ENCODE measurements around the gene HNMT. TPM values are rescaled to one million over a fixed set of nuclear protein-coding genes. Genes with fewer than 3 reads are reported as not detected.

Gene HNMT
- total and polyA plus RNA-seq, 2 of the 13 experiments (the other 11 are each of a cell fraction or from before 2014, with no cell fraction given), result 279 to 309 TPM

- in situ Hi-C loops (cut with HindIII; ENCODE audit: extremely low pct_ligation_motif_present, low pct_unique_long_range_greater_than_20kb), result no loop called here
- ATAC-seq, result peak; percentile 96
- CTCF ChIA-PET (ENCODE audit: low intra/inter-chr PET ratio, low total read pairs), result no interaction called here
- POLR2A ChIA-PET, result interaction anchor here (1.0 to 3.4 kb wide), 10 partner anchors 10 to 572 kb away, joined by 3 to 81 read pairs (median 4); partner anchors contain the start of gene HNMT
- peak overlapping the region; percentile 61 for H3K4me2 ChIP-seq (ENCODE audit: low read depth, low read length)
- FAIRE-seq, result peak; percentile 69
- H3K4me3 ChIP-seq (replicated peaks in 1 of 3; ENCODE audit: insufficient read depth in 1 of 3, low read depth in 2 of 3, low read length in 3 of 3), result peak overlapping the region in 1 of 3 experiments; percentile 26; a peak in 1 of 6 replicates
- no peaks in the 10 kb centered on the region for H3K9me3 ChIP-seq (ENCODE audit: low read length)
- peak overlapping the region; percentile 60 for H3K9ac ChIP-seq (ENCODE audit: insufficient read depth, low read depth, low read length)
- no peak overlapping the region for H2AFZ ChIP-seq (ENCODE audit: low read length)
- H3K27ac ChIP-seq (ENCODE audit: extremely low read length, insufficient read depth, low read length), result peak overlapping the region; percentile 81
- DNase-seq (ENCODE audit: low spot score), result peak; percentile 98
- H4K20me1 ChIP-seq (ENCODE audit: insufficient read depth, low read length), result no peaks in the 10 kb centered on the region
- no peaks in the 10 kb centered on the region for H3K27me3 ChIP-seq (ENCODE audit: control insufficient read depth in 1 of 2, insufficient read depth in 2 of 2, low read length in 2 of 2)
- WGBS (ENCODE audit: low lambda C conversion rate), result 55% methylated on average over 4 of the region's 4 CpGs
- no peaks in the 10 kb centered on the region for H3K36me3 ChIP-seq (replicated peaks in 1 of 2; ENCODE audit: control insufficient read depth in 1 of 2, insufficient read depth in 2 of 2, low read length in 2 of 2)
- no peaks in the 10 kb centered on the region for H3K79me2 ChIP-seq (ENCODE audit: insufficient read depth, low read length)
- intact Hi-C loops (cut with micrococcal nuclease; ENCODE audit: unreplicated experiment), result loop anchor here (1.0 kb wide), 2 partner anchors 14 to 35 kb away; partner anchors contain the start of gene HNMT
- peaks cover 78% of the 10 kb centered on the region for H3K4me1 ChIP-seq (ENCODE audit: insufficient read depth, low read length)
- no TSS peak for BruUV-seq (replicated peaks)
- TF ChIP-seq ZNF329 (CRISPR knock-in tag; IDR thresholded peaks at IDR 0.05; ENCODE audit: low read depth) (no peak), ZFP36L1 (CRISPR knock-in tag; IDR thresholded peaks at IDR 0.05) (no peak), TEAD3 (CRISPR knock-in tag; optimal IDR thresholded peaks at IDR 0.05; ENCODE audit: borderline replicate concordance) (peak; percentile 99), SATB2 (CRISPR knock-in tag; IDR thresholded peaks at IDR 0.05) (peak; percentile 69; the same call in 1 of the 2 replicates), MLLT10 (CRISPR knock-in tag; IDR thresholded peaks at IDR 0.05) (no peak), ZFP37 (CRISPR knock-in tag; IDR thresholded peaks at IDR 0.05; ENCODE audit: borderline replicate concordance) (no peak), ZFP36 (IDR thresholded peaks at IDR 0.05; ENCODE audit: borderline replicate concordance, low read depth, low read length, partially characterized antibody) (no peak), ATF1 (CRISPR knock-in tag; IDR thresholded peaks at IDR 0.05) (peak; percentile 35; the same call in 1 of the 2 replicates), PLSCR1 (CRISPR knock-in tag; IDR thresholded peaks at IDR 0.05; ENCODE audit: borderline replicate concordance) (no peak), MXD3 (CRISPR knock-in tag; IDR thresholded peaks at IDR 0.05) (no peak), TIGD3 (CRISPR knock-in tag; IDR thresholded peaks at IDR 0.05; ENCODE audit: borderline replicate concordance) (no peak), NR0B2 (CRISPR knock-in tag; IDR thresholded peaks at IDR 0.05) (no peak), HOXA5 (CRISPR knock-in tag; IDR thresholded peaks at IDR 0.05) (peak; percentile 66; the same call in 1 of the 2 replicates), KAT2B (IDR thresholded peaks at IDR 0.05; ENCODE audit: borderline replicate concordance, low read depth, low read length) (no peak), ELF1 (CRISPR knock-in tag; IDR thresholded peaks at IDR 0.05) (peak; percentile 37; the same call in 1 of the 2 replicates), JUN (CRISPR knock-in tag; IDR thresholded peaks at IDR 0.05) (peak; percentile 64; the same call in 1 of the 2 replicates), ZNF570 (CRISPR knock-in tag; IDR thresholded peaks at IDR 0.05; ENCODE audit: borderline replicate concordance) (no peak), RAD51 (IDR thresholded peaks at IDR 0.05; ENCODE audit: borderline replicate concordance) (no peak), FLYWCH1 (CRISPR knock-in tag; IDR thresholded peaks at IDR 0.05) (no peak), CCDC6 (CRISPR knock-in tag; IDR thresholded peaks at IDR 0.05) (no peak)
Measured at GRCh38 chr2:137928547-137929518, 35.4 kb upstream of the HNMT start.

Data from HepG2 (cell line).